Stimulated activated CD8-positive, alpha-beta memory T cell treated with anti-CD3 and anti-CD28 coated beads, Interleukin-15, amount 100 ng/mL, for 4 hours (primary cell): ENCODE data around the gene GMPPA.

Experiments used
- DNase-seq, 2 donors: peaks; one replicate each; pipeline ENCODE4 v3.0.0-alpha.2; 2020; ENCODE audit warnings: low read depth in 2 of 2

The GMPPA gene

GRCh38 chr2:219539926-219540678 is 41.4 kb downstream of the GMPPA start:
- DNase-seq = no peak

GRCh38 chr2:219540784-219541504 is 42.3 kb downstream of the GMPPA start:
- no peak for DNase-seq

- DNase-seq = peak; percentile 66 to 72
These were observed 43.0 kb downstream of the GMPPA start for GRCh38 chr2:219541611-219542180.

- DNase-seq = no peak
These were observed 44.4 kb downstream of the GMPPA start for GRCh38 chr2:219542931-219543595.

- peak; percentile 81 to 84 for DNase-seq
These were observed 45.1 kb downstream of the GMPPA start, which contains the start of the genes CHPF and TMEM198 for GRCh38 chr2:219543596-219544358. Gene CHPF, minus strand, starts transcription at chr2:219543809. Its CDS starts 271 bp downstream, at chr2:219543538. Gene TMEM198, plus strand, starts transcription at chr2:219544028. Its CDS starts 700 bp downstream, at chr2:219544728.

- no peak for DNase-seq
These were observed 45.9 kb downstream of the GMPPA start for GRCh38 chr2:219544567-219544966.

- no peak for DNase-seq
These were observed 46.7 kb downstream of the GMPPA start for GRCh38 chr2:219545295-219545942.

GRCh38 chr2:219545943-219546352 is 47.3 kb downstream of the GMPPA start:
- no peak for DNase-seq

GRCh38 chr2:219547621-219548020 is 48.9 kb downstream of the GMPPA start:
- DNase-seq = no peak

GRCh38 chr2:219548990-219549389 is 50.3 kb downstream of the GMPPA start:
- DNase-seq = no peak

GRCh38 chr2:219549619-219550018 is 50.9 kb downstream of the GMPPA start:
- no peak for DNase-seq

- DNase-seq = no peak
These were observed 53.0 kb downstream of the GMPPA start for GRCh38 chr2:219551441-219552381.

- DNase-seq = peak; percentile 56 to 57
These were observed 53.9 kb downstream of the GMPPA start for GRCh38 chr2:219552382-219553167.

- DNase-seq = no peak
These were observed 54.4 kb downstream of the GMPPA start for GRCh38 chr2:219553168-219553417.

- no peak for DNase-seq
These were observed 54.8 kb downstream of the GMPPA start for GRCh38 chr2:219553463-219553963.

- DNase-seq = no peak
These were observed 55.7 kb downstream of the GMPPA start for GRCh38 chr2:219554350-219554749.

GRCh38 chr2:219555956-219556355 is 57.3 kb downstream of the GMPPA start:
- no peak for DNase-seq

- DNase-seq = no peak
These were observed 57.7 kb downstream of the GMPPA start for GRCh38 chr2:219556413-219556812.
